ENCODE results near the gene PPP2R3A.
"Not testable (repeated sequence)": the region's sequence is repeated elsewhere in the genome, so short reads cannot be mapped to it uniquely, and the experiment has no call there.

The PPP2R3A gene

DNA sequence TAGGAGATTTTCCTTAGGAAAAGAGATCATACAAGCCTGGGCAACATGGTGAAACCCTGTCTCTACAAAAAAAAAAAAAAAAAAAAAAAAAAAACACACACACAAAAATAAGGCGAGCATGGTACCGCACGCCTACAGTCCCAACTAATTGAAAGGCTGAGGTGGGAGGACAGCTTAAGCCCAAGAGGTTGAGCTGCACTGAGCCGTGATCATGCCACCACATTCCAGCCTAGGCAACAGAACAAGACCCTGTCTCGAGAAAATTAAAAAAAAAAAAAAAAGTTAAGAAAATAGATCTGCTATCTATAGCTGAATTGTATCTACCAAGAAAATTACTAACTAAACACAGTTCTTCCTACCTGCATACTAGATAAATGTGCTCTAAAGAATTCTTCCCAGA, 223.5 kb downstream of the PPP2R3A start:
- Histone ChIP-seq H3K79me2 (ENCODE audit: low read length) (peaks cover 100% of the 10 kb centered on the region), H3K9me3 (replicated peaks; ENCODE audit: insufficient read depth, low read length) (no peaks in the 10 kb centered on the region), H3K36me3 (replicated peaks; ENCODE audit: insufficient read depth, low read length) (no peaks in the 10 kb centered on the region), H3K27me3 (replicated peaks; ENCODE audit: insufficient read depth, low read length) (no peaks in the 10 kb centered on the region), H2AFZ (ENCODE audit: low read length) (no peak overlapping the region), H3K9ac (ENCODE audit: low read length) (no peak overlapping the region), H3K27ac (ENCODE audit: low read length) (no peak overlapping the region), H3K4me3 (ENCODE audit: low read length) (no peak overlapping the region), H3K4me1 (ENCODE audit: low read length) (peaks cover 29% of the 10 kb centered on the region; the same call in 1 of the 2 replicates), H3K4me2 (ENCODE audit: low read depth, low read length) (no peak overlapping the region), H4K20me1 (ENCODE audit: insufficient read depth, low read length) (peaks cover 95% of the 10 kb centered on the region), H3F3A (ENCODE audit: insufficient read depth, low read length) (peaks cover 24% of the 10 kb centered on the region), H3K9me2 (replicated peaks; ENCODE audit: insufficient read depth, low read length) (no peaks in the 10 kb centered on the region)
- TF ChIP-seq, protein P1, sequence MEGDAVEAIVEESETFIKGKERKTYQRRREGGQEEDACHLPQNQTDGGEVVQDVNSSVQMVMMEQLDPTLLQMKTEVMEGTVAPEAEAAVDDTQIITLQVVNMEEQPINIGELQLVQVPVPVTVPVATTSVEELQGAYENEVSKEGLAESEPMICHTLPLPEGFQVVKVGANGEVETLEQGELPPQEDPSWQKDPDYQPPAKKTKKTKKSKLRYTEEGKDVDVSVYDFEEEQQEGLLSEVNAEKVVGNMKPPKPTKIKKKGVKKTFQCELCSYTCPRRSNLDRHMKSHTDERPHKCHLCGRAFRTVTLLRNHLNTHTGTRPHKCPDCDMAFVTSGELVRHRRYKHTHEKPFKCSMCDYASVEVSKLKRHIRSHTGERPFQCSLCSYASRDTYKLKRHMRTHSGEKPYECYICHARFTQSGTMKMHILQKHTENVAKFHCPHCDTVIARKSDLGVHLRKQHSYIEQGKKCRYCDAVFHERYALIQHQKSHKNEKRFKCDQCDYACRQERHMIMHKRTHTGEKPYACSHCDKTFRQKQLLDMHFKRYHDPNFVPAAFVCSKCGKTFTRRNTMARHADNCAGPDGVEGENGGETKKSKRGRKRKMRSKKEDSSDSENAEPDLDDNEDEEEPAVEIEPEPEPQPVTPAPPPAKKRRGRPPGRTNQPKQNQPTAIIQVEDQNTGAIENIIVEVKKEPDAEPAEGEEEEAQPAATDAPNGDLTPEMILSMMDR (IDR thresholded peaks at IDR 0.05; ENCODE audit: low read length) = no peak
- no peak for DNase-seq

DNA sequence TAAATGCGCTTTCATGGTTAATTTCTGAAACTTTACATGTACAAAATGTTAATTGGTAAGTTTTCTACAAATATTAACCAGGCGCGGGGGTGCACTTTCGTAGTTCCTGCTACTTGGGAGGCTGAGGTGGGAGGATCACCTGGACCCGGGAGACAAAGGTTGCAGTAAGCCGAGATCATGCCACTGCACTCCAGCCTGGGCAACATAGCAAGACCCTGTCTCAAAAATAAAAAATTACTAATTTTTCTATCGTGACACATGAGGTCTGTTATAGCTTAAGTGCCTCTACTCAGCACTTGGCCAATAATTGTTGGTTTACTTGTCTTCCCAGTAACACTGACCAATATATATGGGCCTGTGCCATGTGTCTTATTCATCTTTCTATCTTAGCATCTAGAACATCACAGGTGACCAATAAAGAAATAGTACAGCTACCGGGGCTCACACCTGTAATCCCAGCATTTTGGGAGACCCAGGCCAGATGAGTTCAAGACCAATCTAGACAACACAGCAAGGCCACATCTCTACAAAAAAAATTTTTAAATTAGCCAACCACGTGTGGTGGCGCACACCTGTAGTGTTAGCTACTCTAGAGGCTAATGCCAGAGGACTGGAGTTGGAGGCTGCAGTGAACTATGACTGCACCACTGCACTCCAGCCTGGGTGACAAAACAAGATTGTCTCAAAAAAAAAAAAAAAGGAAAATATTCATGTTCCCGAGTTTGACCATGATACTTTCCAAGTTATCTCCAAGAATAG, 224.5 kb downstream of the PPP2R3A start:
- Histone ChIP-seq H3F3A (ENCODE audit: insufficient read depth, low read length) (peaks cover 34% of the 10 kb centered on the region), H3K9me3 (replicated peaks; ENCODE audit: insufficient read depth, low read length) (no peaks in the 10 kb centered on the region), H3K4me2 (ENCODE audit: low read depth, low read length) (peak overlapping the region; percentile 12; the same call in 1 of the 2 replicates), H3K36me3 (replicated peaks; ENCODE audit: insufficient read depth, low read length) (no peaks in the 10 kb centered on the region), H3K79me2 (ENCODE audit: low read length) (peaks cover 100% of the 10 kb centered on the region), H2AFZ (ENCODE audit: low read length) (no peak overlapping the region), H4K20me1 (ENCODE audit: insufficient read depth, low read length) (peaks cover 90% of the 10 kb centered on the region), H3K4me3 (ENCODE audit: low read length) (no peak overlapping the region), H3K9me2 (replicated peaks; ENCODE audit: insufficient read depth, low read length) (no peaks in the 10 kb centered on the region), H3K27ac (ENCODE audit: low read length) (no peak overlapping the region), H3K9ac (ENCODE audit: low read length) (no peak overlapping the region), H3K4me1 (ENCODE audit: low read length) (peaks cover 29% of the 10 kb centered on the region; the same call in 1 of the 2 replicates), H3K27me3 (replicated peaks; ENCODE audit: insufficient read depth, low read length) (no peaks in the 10 kb centered on the region)
- TF ChIP-seq, protein P1 (IDR thresholded peaks at IDR 0.05; ENCODE audit: low read length) = no peak
- TF ChIP-seq EZH2phosphoT487 (IDR thresholded peaks at IDR 0.05; ENCODE audit: low read length) (no peak), EZH2 (optimal IDR thresholded peaks at IDR 0.05; ENCODE audit: low read depth, low read length) (no peak)
- no peak for DNase-seq

DNA sequence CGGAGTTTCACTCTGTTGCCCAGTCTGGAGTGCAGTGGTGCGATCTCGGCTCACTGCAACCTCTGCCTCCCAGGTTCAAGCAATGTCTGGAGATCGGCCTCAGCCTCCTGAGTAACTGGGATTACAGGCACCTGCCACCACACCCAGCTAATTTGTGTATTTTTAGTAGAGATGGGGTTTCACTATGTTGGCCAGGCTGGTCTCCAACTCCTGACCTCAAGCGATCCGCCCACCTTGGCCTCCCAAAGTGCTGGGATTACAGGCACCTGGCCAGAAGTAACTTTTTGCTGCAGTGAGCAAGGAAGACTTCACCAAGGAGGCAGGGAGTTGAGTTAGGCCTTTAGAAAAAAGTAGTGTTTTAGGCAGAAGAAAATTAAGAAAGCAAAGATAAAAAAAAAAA, 226.7 kb downstream of the PPP2R3A start:
- H3K4me3 ChIP-seq (ENCODE audit: low read length) = peak overlapping the region; percentile 76
- peak; percentile 25 for DNase-seq
- H3K9me2 ChIP-seq (replicated peaks; ENCODE audit: insufficient read depth, low read length); H3K27me3 ChIP-seq (replicated peaks; ENCODE audit: insufficient read depth, low read length); H3K9me3 ChIP-seq (replicated peaks; ENCODE audit: insufficient read depth, low read length); H3K36me3 ChIP-seq (replicated peaks; ENCODE audit: insufficient read depth, low read length); H2AFZ ChIP-seq (ENCODE audit: low read length): not testable (repeated sequence)
- peak overlapping the region; percentile 96; the same call in 1 of the 2 replicates for H3K9ac ChIP-seq (ENCODE audit: low read length)
- H3F3A ChIP-seq (ENCODE audit: insufficient read depth, low read length) = peaks cover 48% of the 10 kb centered on the region
- peaks cover 87% of the 10 kb centered on the region for H3K79me2 ChIP-seq (ENCODE audit: low read length)
- peaks cover 70% of the 10 kb centered on the region for H4K20me1 ChIP-seq (ENCODE audit: insufficient read depth, low read length)
- peak overlapping the region; percentile 85 for H3K4me2 ChIP-seq (ENCODE audit: low read depth, low read length)
- H3K27ac ChIP-seq (ENCODE audit: low read length) = peak overlapping the region; percentile 98; the same call in 1 of the 2 replicates
- H3K4me1 ChIP-seq (ENCODE audit: low read length) = peaks cover 18% of the 10 kb centered on the region; the same call in 1 of the 2 replicates

DNA sequence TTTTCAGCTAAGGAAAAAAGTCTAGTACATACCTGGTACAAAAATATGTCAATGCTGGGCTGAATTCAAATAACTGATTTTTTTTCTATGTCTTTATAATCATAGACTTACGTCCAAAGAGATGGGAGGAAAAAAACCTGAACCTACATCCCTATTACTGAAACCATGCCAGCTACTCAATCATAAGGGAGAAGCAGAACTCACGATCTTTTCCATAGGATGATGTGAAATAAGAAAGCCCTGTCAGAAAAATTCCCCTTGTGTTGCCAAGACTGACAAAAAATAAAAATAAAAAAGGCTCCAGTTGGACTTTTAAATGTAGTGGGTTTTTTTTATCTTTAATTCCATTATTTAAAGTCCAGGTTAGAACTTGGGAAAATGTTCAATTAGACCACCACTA, 227.3 kb downstream of the PPP2R3A start:
- H3K9ac ChIP-seq (ENCODE audit: low read length) = peak overlapping the region; percentile 96; the same call in 1 of the 2 replicates
- H3F3A ChIP-seq (ENCODE audit: insufficient read depth, low read length) = peaks cover 55% of the 10 kb centered on the region
- peak overlapping the region; percentile 85 for H3K4me2 ChIP-seq (ENCODE audit: low read depth, low read length)
- H3K36me3 ChIP-seq (replicated peaks; ENCODE audit: insufficient read depth, low read length) = no peaks in the 10 kb centered on the region
- no peaks in the 10 kb centered on the region for H3K9me3 ChIP-seq (replicated peaks; ENCODE audit: insufficient read depth, low read length)
- H3K79me2 ChIP-seq (ENCODE audit: low read length) = peaks cover 81% of the 10 kb centered on the region
- DNase-seq = peak; percentile 7
- H4K20me1 ChIP-seq (ENCODE audit: insufficient read depth, low read length) = peaks cover 64% of the 10 kb centered on the region
- no peak for TF ChIP-seq EZH2phosphoT487 (IDR thresholded peaks at IDR 0.05; ENCODE audit: low read length)
- TF ChIP-seq, protein P1 (IDR thresholded peaks at IDR 0.05; ENCODE audit: low read length) = no peak
- no peak for TF ChIP-seq EZH2 (optimal IDR thresholded peaks at IDR 0.05; ENCODE audit: low read depth, low read length)
- no peak overlapping the region for H2AFZ ChIP-seq (ENCODE audit: low read length)
- H3K4me3 ChIP-seq (ENCODE audit: low read length) = peak overlapping the region; percentile 76
- no peaks in the 10 kb centered on the region for H3K9me2 ChIP-seq (replicated peaks; ENCODE audit: insufficient read depth, low read length)
- no peaks in the 10 kb centered on the region for H3K27me3 ChIP-seq (replicated peaks; ENCODE audit: insufficient read depth, low read length)
- H3K4me1 ChIP-seq (ENCODE audit: low read length) = peaks cover 14% of the 10 kb centered on the region; the same call in 1 of the 2 replicates
- peak overlapping the region; percentile 98; the same call in 1 of the 2 replicates for H3K27ac ChIP-seq (ENCODE audit: low read length)
